NCI-H2081 treated with DMSO at 0.1 percent for 48 hours (cell line): Measurements from ENCODE around the gene ZFYVE26.
"Not testable (repeated sequence)": the region's sequence is repeated elsewhere in the genome, so short reads cannot be mapped to it uniquely, and the experiment has no call there.

Experiments
- DNase-seq: peaks from one replicate; lab custom pipeline; 2025; lab: John Stamatoyannopoulos, UW

Gene ZFYVE26

GRCh38 chr14:67816326-67817002 is at the start of gene ZFYVE26:
TSS of gene ZFYVE26 (minus strand) at chr14:67816590. CDS start at chr14:67815963, 627 bp downstream.
- peak; percentile 96 for DNase-seq

- no peak for DNase-seq
Observed at GRCh38 chr14:67863223-67863622, 46.8 kb upstream of the ZFYVE26 start.

- no peak for DNase-seq
Observed at GRCh38 chr14:67859169-67859749, 42.9 kb upstream of the ZFYVE26 start.

GRCh38 chr14:67857778-67858350 is 41.5 kb upstream of the ZFYVE26 start:
- DNase-seq: no peak

- DNase-seq: no peak
Observed at GRCh38 chr14:67856827-67857226, 40.4 kb upstream of the ZFYVE26 start.

GRCh38 chr14:67853715-67854114 is 37.3 kb upstream of the ZFYVE26 start:
- DNase-seq: no peak

GRCh38 chr14:67852926-67853604 is 36.7 kb upstream of the ZFYVE26 start:
- no peak for DNase-seq

- DNase-seq: no peak
Observed at GRCh38 chr14:67851785-67852410, 35.5 kb upstream of the ZFYVE26 start.

- no peak for DNase-seq
Observed at GRCh38 chr14:67850066-67850830, 33.9 kb upstream of the ZFYVE26 start.

- no peak for DNase-seq
Observed at GRCh38 chr14:67846029-67846610, 29.7 kb upstream of the ZFYVE26 start.

GRCh38 chr14:67837011-67837624 is 20.7 kb upstream of the ZFYVE26 start:
- DNase-seq: no peak

GRCh38 chr14:67835596-67835995 is 19.2 kb upstream of the ZFYVE26 start:
- DNase-seq: no peak

GRCh38 chr14:67833403-67833802 is 17.0 kb upstream of the ZFYVE26 start:
- DNase-seq: no peak

- no peak for DNase-seq
Observed at GRCh38 chr14:67831113-67831512, 14.7 kb upstream of the ZFYVE26 start.

GRCh38 chr14:67821121-67821520 is 4.7 kb upstream of the ZFYVE26 start:
- DNase-seq: no peak

GRCh38 chr14:67820428-67820971 is 4.1 kb upstream of the ZFYVE26 start:
- DNase-seq: no peak

- peak; percentile 41 for DNase-seq
Observed at GRCh38 chr14:67819563-67820421, 3.4 kb upstream of the ZFYVE26 start, which contains the start of gene RAD51B. TSS of gene RAD51B (plus strand) at chr14:67819779.

GRCh38 chr14:67818476-67818875 is 2.1 kb upstream of the ZFYVE26 start:
- DNase-seq: not testable (repeated sequence)

GRCh38 chr14:67817750-67818438 is 1.5 kb upstream of the ZFYVE26 start:
- DNase-seq: no peak
